Hematopoietic multipotent progenitor cell (in vitro differentiated cells): ENCODE results near the gene BCDIN3D. TPM values are rescaled to one million over a fixed set of nuclear protein-coding genes. Genes with fewer than 3 reads are reported as not detected.
"Not testable (repeated sequence)": the region's sequence is repeated elsewhere in the genome, so short reads cannot be mapped to it uniquely, and the experiment has no call there.

Experiments
- DNase-seq, 3 donors: peaks; one replicate each; pipeline ENCODE4 v3.0.0-alpha.2; 2011 to 2015; ENCODE audit warnings: low read depth in 2 of 3, low spot score in 2 of 3
- total RNA-seq: library from RNA; depleted of rRNA; stranded (reverse); fragments of >200 nt; gene quantifications from one replicate; pipeline ENCODE4 v1.2.3, GENCODE V29; 2012

The BCDIN3D gene
- total RNA-seq, 1 donor: 3.2 TPM

DNA sequence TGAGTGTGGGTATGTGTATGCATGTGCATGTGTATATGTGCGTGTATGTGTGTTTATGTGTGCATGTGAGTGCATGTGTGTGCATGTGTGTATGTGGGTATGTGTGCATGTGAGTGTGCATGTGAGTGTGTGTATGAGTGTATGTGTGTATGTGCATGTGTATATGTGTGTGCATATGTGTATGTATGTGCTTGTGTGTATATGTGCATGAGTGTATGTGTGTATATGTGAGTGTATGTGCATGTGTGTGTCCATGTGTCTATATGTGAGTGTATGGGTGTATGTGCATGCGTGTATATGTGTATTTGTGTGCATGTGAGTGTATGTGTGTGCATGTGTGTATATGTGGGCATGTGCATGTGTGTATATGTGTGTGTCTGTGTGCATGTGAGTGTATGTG, 35.1 kb upstream of the BCDIN3D start:
- no peak for DNase-seq

DNA sequence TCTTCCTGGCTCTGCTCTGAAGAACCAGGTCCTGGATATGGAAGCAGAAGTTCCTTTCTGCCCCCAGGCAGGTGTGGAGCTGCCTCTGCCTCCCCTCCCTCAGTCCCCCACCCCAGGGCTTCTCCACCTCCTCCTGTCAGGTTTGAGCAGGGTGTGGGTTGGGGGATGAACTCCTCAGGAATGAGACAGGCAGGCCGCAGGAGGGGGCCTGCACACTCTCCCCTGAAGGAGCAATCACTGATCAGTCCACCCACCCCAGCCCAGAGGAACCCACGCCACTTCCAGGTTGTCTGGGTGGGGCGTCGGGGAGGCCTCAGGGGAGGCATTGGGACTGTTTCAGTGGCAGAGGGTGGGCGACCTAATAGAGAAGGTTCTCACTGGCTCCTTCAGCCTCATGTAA, 34.2 kb upstream of the BCDIN3D start:
- no peak for DNase-seq

DNA sequence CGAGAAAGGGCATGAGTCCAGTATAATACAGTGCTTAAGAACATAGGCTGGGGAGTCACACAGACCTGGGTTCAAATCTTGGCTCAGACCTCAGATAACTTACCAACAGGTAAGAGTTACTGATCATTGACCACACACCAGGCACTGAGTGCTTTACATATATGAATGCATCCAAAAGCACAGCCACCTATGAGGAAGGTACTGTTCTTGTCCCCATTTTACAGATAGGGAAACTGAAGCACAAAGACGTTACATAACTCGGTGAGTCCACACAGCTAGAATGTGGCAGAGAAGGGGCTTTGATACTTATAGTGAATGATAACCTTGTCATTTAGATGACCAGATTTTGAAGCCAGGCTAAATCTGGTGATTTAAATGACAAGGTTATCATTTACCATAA, 33.2 kb upstream of the BCDIN3D start:
- DNase-seq: no peak

DNA sequence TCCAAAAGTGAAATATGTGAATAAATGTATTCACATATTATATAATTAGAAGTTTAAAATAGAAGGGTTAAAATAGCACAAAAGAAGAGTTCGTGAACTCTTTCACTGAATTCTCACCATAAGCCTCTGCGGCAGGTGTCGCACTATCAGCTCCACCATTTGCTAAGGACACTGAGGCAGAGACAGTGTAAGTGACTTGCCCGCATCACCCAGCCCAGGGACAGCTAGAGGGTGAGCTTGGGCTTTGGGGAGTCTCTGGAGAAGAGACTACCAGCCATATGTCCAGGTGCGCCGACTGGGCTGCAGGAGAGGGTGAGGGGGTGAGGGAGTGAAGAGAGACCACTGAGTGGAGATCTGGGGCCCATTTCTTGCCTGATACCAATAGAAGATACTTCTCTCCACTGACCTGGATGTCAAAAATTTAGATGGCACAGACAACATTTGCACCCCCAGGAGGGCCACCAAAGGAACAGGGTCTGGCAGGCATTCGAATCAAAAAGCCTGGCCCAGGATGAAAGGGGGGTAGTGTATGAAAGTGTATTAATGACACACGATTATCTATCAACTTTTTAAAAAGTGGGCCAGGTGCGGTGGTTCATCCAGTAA, 32.3 kb upstream of the BCDIN3D start:
- no peak for DNase-seq

DNA sequence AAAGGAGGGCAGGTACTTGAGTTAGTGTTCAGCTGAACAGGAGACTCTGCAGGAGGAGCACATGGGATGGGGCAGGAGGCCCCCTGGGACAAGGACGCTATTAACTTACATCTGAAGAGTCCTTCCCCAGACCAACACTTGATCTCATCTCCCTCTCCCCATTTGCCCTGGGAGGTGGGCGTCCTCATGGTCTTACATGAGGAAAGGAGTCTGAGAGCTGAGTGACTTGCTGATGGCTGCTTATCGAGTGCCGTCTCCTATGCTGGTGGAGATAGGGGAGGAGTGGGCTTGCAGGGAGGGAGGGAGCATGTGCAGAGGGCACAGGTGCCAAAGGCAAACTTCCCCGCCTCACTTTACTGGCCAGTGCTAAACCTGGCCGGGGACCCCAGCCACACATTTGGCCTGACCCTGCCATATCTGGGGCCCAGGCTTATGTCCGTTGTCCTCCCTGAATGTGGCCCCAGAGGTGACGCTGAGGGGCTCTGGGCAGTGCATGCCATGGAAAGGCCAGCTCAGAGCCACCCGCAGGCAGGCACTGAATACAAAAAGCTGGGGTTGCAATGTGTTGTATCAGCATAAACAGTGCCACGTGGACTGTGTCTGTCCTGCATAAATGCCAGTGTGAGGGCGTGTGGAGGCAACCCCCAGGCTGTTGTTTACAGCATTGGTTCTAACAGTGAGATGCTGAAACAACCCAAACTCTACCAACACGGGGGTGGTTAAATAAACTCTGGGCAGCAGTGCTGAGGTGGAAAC, 31.4 kb upstream of the BCDIN3D start:
- no peak for DNase-seq

DNA sequence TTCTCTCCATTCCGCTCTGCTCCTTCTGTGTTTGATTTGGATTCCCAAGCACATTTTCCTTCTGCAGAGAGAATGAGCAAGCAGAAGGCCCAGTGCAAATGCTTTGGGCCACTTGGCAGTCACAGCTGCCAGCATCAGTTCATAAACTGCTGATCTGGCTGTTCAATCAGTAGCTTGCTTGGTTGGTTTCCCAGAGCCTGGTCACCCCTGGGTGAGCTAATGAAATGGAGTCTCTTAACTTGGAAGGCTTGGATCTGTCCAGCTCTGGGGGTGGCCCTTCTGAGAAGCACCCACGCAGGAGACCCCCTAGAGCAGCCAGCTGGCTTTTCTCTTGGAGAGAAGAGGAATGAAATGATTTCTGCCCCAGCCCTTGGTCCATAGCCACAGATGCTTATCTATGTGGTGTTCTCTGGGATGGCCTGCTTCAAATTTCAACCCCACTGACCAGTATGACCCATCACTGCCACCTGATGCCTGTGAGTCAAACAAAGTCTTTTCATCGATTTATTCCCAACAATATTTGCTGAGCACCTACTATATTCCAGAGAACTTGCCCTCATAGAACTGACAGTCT, 30.5 kb upstream of the BCDIN3D start:
- DNase-seq: no peak

DNA sequence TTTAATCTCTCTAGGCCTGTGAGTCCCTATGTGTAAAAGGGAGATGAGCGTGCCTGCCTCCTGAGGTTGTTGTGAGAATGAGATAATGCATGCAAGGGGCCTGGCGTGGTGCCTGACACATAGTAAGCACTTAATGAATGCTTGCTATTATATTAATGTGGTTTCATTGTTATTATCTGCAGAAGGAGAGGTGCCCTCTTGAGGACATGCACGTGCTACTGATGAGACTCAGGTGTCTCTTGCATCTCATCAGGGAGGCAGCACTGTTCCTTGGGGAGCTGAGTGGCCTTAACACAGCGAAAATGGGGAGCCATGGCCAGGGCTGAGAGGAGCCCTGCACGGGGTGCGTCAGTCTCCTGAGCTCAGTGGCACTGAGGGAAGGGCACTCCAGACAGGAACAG, 29.9 kb upstream of the BCDIN3D start:
- DNase-seq: no peak

DNA sequence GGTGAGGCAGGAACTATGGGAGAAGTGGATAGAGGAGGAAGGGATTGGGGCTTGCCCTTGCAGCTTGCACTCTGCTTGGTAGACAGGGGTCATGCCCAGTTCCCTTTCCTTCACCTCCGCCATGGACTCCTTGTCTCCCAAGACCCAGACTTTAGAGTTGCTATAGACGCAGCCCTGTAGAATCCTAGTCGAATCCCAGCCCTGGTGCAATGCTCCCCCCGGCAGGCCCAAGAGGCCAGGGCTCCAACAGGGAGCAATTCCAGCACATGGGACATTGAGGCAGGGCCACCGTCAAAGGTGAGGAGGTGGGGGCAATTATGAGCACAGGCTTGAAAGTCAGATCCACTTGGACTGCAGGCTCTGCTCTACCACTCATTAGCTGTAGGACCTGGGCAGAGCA, 29.5 kb upstream of the BCDIN3D start:
- DNase-seq: no peak

DNA sequence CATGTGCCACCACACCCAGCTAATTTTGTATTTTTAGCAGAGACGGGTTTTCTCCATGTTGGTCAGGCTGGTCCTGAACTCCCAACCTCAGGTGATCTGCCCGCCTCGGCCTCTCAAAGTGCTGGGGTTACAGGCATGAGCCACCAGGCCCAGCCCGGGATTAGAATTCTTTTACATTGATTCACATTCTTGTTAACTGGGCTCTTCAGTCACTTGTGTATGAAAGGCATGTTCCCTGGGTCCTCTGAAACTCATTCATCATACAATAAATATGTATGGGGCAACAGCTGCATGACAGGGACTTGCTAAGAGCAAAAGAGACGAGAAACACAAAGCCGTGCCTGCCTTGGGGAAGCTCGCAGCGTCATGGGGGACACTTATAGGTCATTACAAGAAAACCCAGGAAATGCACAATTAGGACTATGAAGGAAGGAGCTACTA, 28.9 kb upstream of the BCDIN3D start:
- DNase-seq: not testable (repeated sequence)

DNA sequence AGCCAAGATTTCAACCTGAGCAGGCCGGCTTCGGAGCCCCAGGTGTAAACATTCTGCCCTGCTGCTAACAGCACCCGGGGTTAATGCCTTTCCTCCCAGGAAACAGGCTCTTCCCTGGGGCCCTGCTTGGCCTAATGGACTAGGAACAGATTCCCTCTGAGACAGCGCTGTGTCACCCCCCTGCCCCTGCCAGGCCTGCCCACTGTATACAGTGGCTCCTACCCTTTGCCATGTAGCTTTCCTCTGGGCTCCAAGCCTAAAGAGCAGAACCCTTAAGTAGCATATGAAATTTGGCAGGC, 28.3 kb upstream of the BCDIN3D start:
- DNase-seq: no peak

DNA sequence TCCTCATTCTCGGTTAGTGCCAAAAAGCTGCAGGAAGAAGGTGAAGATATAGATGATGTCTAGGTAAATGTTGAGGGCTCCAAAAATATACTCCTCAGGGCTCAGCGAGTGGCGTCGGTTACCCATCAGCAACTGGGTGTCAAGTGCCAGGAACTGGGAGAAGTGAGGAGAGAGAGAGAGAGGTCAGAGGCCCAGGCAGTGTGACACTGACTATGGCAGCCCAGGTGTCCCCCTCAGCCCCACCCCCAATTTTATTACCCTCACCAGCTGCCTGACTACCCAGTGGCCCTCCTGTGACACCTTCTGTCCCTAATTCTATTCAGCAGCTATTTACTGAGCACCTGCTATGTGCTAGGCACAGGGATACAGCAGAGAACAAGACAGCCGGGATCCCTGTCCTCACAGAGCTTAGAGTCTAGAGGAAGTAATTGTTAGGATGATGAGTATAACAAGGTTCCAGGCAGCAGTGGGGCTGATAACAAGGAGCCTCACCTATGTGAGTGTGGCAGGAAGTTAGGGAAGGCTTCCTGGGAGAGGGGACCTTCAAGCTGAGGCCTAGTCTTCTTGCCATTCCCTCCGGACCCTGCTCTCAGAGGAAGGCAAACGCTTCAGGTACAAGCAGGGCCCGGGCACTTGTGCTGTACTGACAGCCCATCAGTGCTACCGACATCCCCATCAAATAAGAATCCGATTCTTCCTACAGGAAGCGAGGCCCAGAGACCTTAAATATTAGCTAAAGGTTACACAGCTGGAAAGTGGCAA, 27.8 kb upstream of the BCDIN3D start:
- DNase-seq: no peak

DNA sequence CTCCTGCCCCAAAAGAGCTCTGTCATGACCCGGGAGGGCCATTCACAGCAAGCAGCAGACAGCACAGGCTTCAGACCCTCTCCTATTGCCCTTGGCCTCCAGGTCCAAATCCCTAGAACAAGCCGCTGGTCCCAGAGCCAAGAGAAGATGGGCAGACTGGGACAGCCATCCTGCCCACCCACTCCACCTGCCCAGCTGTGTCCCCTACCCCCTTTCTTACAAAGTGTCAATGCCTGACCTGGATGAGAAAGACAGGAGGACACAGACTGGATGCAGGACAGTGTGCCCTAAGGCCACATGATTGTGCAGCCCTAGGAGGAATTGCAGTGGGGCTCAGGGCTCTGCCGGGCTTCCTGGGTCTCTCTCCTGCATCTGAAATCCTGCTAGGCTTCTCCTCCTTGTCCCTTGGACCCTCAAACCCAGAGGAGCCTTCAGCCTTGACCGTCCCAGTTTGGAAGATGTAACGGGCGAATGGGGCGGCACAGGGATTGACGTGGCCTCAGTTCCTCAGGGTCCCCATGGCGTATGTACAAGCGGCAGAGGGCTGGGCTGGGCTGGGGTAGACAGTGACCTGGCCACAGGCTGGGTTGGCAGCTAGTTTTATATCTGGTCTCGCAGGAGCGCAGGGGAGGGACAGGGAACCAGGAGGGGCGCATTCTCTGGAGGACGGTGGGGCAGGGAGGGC, 27.1 kb upstream of the BCDIN3D start:
- no peak for DNase-seq

DNA sequence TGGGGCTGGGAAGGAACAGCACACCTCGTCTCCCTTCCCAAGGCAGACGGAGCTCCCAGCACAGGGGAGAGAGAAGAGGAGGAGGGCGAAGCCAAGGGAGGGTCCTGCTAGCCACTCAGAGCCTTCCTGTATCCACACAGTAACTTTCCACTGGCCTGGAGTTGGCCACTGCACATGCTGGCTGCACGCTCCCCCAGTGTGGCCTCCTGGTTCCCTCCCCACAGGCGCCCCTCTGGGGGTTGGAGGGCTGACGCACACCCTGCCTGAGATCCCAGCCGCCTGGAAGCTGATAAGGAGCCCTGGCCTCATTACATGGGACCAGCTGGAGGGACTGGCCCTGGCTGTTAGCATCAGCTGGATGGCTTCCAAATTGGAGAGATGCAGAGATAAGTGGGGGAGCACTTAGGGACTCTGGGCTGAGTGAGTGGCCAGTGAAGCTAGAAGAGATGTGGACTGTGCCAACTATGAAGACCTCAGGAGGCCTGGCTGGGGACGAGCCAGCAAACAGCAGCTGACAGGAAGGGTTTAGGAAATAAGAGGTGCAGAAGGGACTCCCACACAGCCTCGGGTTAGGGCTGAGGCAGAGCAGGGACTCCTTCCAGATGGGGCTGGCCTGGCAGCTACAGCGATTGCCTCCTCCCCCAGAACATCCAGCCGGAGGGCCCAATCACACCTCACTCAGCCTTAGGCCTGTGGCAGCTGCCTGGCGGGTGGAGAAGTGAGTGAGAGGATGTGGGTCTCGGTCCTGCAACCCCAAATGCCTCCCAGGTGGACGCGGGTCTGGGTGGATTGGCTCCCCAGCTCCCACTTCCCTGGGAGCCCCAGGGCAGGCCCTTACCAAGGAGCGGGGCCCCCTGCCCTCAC, 26.3 kb upstream of the BCDIN3D start:
- peak in 2 of 3 donors; percentile 67 to 86 for DNase-seq

DNA sequence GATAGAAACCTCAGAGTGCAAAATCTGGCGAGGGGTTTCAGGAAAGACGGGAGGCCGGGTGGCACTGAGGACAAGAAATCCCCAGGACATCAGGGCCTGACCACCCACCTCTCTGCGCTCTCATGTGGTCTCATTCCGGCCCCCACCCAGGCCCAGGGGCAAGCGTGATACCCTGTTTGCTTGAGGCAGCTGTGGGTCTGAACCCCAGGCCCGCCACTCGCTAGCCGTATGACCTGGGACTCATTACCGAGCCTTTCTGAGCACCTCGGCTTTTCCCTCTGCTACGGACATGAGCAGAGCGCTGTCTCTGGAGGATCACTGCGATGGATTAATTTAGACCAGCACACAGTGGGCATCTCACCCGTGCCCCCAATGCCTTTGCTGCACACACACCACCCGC, 25.5 kb upstream of the BCDIN3D start:
- no peak for DNase-seq

DNA sequence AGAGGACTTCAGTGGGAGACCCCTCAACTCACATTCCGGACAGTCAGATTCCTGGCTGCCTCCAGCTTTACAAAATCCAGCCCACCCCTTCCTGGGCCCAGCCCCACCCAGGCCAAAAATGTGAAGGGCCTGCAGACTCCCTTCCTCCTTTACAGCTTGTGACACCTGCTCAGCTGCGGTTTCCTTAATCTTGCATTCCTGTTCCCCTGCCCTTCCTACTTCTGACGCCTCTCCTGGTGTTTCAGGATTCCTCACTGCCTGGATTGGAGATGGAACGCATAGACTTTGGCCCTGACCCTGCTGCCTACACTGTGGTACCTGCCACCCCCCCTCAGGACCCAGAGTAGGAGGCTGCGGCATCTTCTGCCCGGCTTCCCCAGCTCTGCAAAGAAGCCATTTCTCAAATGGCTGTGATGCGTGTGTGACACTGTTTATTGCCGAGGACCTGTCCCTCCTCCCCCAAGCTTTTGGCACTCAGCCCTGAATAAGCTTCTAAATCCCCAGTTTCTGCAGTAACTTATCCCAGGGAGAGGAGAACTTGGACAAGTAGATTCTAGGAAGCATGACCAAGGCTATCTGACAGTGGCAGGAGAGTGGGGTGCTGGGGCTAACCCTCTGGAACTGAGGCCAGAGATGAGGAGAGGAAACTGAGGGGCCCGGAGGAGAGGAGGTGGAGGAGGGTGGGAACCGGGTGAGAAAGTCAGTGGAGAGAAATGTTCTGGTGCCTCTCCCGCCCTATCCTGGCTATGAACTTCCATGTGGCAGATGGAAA, 24.9 kb upstream of the BCDIN3D start:
- DNase-seq: no peak

DNA sequence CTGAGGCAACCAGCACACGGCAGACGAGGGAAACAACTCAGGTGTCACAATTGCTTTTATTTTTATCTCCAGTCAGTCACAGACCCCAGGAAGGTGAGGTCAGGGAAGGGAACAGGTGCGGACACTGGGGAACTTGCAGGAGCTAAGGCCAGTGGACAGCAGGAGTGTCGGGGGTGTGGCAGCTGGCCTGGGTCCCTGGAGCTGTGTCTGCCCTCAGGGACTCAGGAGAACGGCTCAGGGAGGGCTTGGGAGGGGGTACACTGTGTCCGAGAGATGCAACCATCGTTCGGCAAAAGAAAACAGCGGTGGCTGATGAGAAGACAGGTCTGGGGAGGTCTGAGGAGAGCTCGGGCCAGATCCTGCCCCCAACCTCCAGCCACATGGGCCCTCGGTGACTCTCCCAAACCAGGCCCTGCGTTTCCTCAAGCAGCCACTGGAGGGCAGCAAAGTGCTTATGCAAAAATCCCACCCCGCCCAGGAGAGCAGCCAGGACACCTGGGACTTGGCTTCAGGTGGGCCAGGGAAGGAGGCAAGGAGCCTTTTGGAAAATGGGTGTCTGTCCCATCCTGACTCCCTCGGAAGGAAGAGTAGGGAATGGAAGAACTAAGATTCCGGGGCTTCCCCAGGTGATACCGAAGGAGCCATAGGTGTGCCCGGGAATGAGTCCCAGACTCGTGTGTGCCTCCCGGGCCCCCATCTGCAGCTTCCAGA, 24.1 kb upstream of the BCDIN3D start:
- DNase-seq: peak; percentile 52 to 77 (median 55)

DNA sequence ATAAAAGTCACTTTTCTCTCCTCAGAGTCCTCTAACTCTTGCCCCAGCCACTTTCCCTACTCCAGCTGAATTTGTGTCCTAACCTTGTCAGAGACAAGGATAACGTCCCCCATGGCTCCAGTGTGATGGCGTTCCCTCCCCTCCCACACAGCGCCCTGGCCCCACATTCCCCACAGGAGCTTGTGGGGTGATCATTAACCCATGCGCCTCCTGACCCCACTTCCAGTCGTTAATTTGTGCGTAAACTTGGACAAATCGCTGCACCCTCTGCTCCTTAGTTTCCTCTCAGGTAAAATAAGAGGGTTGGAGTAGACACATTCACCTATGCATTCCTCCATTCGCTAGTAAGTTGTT, 22.9 kb upstream of the BCDIN3D start:
- no peak for DNase-seq

DNA sequence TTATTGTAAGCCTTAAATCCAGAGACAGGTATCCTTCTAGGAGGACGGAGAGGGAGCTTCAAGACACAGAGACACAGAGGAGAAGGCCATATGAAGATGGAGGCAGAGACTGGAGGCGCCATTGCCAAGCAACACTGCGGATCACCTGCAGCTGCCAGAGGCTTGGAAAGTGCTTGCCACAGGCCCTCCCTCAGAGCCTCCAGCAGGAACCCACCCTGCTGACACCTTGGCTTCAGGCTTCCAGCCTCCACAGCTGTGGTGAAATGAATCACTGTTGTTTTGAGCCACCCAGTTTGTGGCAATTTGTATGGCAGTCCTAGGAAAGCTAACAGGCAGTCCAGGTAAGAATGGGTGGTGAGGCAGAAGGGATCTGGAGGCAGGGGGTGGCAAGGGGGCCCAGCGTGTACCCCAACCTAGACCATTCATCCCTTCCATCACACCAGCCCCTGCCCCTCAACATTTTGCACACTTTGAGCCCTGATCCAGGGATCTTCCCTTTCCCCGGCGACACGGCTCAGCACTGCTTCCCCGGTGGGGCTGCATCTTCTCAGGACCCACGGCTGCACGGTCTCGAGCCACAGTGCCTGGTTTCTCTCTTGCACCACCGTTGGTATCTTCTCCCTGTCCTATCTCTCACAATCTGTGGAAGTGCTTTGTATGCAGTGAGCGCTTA, 22.3 kb upstream of the BCDIN3D start:
- DNase-seq: no peak

DNA sequence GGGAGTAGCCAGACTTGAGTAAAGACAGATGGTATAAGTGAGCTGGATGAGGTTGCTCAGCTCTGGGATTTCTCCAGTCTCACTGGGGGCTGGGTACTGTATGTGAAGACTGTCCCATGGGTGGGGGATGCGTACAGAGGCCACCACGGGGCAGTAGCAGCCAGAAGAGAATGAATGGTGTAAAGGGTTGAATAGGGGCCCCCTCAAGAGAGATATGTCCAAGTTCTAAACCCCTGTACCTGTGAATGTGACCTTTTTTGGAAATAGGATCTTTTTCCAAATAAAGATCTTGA, 21.8 kb upstream of the BCDIN3D start:
- no peak for DNase-seq
